GM12801 (cell line): Measurements from ENCODE around the gene ZNF469.

Experiments
- CTCF ChIP-seq: IDR thresholded peaks from one replicate; pipeline ENCODE4 v1.5.1; 2011; ENCODE audit warnings: control low read depth; ENCODE audit not compliant: insufficient read length; ENCODE audit errors: extremely low read depth

ZNF469 gene

DNA sequence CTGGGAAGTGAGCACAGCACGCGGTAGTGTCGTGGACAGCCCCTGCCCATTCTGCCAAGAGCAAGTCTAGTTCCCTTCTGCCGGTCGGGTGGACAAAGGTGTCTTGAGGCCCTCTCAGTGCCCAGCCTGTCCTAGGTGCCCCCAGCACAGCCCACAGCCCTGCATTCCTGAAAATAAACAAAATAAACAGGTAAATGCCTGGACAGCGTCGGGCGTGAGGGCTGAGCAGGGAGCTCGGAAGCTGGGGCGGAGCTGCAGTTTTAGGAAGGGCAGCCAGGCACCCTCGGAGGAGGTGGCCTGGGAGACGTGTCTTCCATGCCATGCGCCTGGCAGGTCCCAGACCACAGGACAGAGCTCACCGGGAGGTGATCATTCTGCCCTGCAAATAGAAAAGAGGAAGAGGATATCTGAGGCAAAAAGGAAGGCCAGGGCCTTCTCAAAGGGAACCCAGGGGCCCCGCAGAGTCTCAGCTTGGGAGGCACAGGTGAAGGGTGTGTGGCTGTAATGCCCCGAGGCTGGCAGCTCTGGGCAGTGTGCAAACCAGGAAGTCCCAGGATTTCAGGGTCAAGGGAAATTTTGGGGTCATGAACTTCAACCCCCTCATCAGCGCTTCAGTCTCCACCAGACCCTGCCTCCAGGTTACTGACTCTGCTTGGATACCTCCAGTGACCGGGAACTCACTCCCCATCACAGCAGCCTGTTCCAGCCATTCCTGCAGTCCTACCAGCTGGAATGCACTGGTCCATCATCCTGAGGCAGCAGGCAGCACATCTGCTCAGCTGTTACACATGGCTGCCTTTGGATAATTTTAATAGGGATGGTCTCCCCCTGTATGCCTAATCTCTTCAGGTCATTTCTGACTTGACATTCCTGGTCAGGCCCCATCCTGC lies 1.7 kb downstream of the ZNF469 start:
- no peak for TF ChIP-seq CTCF

DNA sequence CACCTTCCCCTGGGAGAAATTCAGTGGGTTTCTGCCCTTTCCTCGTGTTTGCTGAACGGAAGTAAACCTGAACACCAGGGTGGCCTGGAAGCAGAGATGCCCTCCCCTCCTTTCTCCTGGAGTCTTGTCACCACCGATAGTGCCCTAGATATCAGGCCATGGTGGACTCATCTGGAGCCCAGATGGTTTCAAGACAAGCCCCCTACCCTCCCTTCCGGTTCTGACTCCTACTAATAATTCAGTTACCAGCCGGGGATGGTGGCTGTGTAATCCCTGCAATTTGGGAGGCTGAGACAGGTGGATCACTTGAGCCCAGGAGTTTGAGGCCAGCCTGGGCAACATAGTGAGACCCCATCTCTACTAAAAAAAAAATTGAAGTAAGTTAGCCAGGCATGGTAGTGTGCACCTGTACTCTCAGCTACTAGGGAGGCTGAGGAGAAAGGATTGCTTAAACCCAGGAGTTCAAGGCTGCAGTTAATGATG lies 2.4 kb downstream of the ZNF469 start:
- no peak for TF ChIP-seq CTCF

DNA sequence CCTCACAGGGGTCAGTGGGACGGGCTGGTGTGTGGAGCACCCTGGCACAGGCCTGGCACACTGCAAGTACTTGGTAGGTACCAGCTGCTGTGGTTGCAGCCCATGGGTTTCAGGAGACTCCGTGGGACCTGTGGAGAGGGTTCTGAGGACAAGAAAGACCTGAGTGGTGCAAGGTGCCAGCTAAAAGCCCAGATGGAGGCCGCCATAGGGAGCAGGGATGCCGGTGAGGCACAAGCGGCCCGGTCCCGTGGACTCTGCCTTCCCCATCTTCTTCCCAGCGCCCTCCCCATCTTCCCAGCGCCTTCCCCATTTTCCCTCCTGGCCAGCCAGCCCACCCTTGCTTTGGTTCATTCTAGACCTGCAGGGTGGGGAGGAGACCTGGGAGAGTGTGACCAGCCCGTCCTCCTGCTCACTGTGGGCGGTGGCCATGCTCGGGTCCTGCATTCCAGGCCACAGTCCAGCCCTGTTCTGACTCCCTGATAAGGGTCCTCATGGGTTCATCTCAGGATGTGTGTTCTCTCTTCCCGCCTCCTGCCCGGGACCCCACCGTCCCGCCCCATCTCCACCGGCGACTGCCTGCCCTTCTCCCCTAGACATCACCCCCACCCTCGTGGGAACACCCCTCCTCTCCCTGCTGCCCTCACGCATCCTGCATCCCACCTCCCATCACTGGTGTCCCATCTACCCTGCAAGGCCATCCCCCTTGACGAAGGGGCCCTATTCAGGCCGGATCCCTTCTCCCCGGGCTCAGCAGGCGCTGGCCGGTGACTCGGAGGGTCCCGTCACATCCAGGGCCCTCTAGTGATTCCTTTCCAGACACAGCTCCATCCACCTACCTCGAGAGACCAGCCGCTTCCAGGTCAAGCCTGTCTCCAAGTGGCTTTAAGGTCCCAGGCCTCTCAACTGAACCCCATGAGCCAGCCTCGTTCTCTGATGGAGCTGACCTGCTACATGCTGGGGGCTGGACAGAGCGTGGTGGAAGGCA lies 3.4 kb downstream of the ZNF469 start:
- no peak for TF ChIP-seq CTCF

- TF ChIP-seq CTCF = no peak
Observed at GRCh38 chr16:88387180-88387765, 4.5 kb downstream of the ZNF469 start.

GRCh38 chr16:88387941-88388627 lies 5.3 kb downstream of the ZNF469 start:
- TF ChIP-seq CTCF = no peak

- TF ChIP-seq CTCF = no peak
Observed at GRCh38 chr16:88389191-88389590, 6.4 kb downstream of the ZNF469 start.
